ENCODE measurements around the gene COBLL1. TPM values are rescaled to one million over a fixed set of nuclear protein-coding genes. Genes with fewer than 3 reads are reported as not detected.

COBLL1 gene
- total RNA-seq, 2 donors from 2014 or later: 52.1 to 82.8 TPM

DNA sequence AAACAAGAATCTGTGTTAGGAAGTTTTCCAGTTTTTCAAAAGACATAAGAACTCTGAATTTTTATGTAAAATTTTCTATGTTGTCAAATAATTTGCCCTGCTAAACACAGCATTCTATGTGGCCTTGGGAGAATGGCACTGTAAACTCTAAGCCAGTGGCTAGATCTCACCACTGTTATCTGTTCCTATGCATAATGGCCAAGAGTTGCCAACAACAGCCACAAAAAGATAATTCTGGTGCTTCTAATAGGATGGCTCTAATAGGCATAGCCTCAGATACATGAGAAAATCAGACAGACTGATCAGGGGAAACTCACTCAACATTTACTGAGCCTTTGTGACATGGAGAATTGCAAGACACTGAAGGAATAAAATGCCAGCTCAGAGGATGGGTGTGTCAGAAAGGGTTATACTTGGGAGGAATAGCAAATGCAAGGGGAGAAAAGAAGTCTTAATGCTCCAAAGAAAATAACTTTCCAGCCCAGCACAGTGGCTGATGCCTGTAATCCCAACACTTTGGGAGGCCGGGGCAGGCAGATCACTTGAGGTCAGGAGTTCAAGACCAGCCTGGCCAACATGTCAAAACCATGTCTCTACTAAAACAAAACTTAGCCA, 63.7 kb downstream of the COBLL1 start:
- no peak overlapping the region for H3K27ac ChIP-seq
- H3K9me3 ChIP-seq: no peaks in the 10 kb centered on the region
- no peaks in the 10 kb centered on the region for H3K27me3 ChIP-seq (replicated peaks; ENCODE audit: insufficient read depth)
- no peak overlapping the region for H3K4me3 ChIP-seq
- H3K36me3 ChIP-seq: no peaks in the 10 kb centered on the region
- H3K4me1 ChIP-seq (replicated peaks): no peaks in the 10 kb centered on the region
- WGBS: 80% methylated on average over 1 of the region's 1 CpG
- no peak for DNase-seq (ENCODE audit: low spot score)
- TF ChIP-seq CTCF (IDR thresholded peaks at IDR 0.05) (no peak), POLR2AphosphoS5 (IDR thresholded peaks at IDR 0.05) (no peak), POLR2A (IDR thresholded peaks at IDR 0.05) (no peak)
- intact Hi-C loops (cut with DNase I): no loop called here

DNA sequence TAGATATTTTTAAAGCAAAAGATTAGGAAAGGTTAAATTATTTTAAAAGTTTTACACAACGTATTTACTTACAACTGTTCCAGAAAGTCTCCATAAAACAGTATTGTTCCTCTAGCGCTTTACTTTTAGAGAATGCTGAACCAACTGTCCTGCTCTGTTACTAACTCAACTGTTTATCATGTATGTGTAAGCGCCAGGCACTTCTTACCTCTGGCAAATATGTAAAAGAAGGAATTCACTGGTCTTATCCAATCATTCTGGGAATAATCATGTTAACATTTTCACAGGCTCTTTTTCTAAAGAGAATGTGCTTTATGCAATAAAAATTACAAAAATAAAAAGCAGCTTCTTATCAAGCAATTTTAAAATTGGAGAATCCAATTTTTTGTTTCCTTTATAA, 68.0 kb downstream of the COBLL1 start:
- TF ChIP-seq POLR2AphosphoS5 (IDR thresholded peaks at IDR 0.05): peak; percentile 18
- TF ChIP-seq POLR2A (IDR thresholded peaks at IDR 0.05): no peak
- no peaks in the 10 kb centered on the region for H3K4me1 ChIP-seq (replicated peaks)
- no peaks in the 10 kb centered on the region for H3K36me3 ChIP-seq
- H3K27ac ChIP-seq: no peak overlapping the region
- 51% methylated on average over 3 of the region's 3 CpGs for WGBS
- intact Hi-C loops (cut with DNase I): no loop called here
- no peak overlapping the region for H3K4me3 ChIP-seq
- H3K9me3 ChIP-seq: no peaks in the 10 kb centered on the region
- DNase-seq (ENCODE audit: low spot score): no peak
- H3K27me3 ChIP-seq (replicated peaks; ENCODE audit: insufficient read depth): no peaks in the 10 kb centered on the region

DNA sequence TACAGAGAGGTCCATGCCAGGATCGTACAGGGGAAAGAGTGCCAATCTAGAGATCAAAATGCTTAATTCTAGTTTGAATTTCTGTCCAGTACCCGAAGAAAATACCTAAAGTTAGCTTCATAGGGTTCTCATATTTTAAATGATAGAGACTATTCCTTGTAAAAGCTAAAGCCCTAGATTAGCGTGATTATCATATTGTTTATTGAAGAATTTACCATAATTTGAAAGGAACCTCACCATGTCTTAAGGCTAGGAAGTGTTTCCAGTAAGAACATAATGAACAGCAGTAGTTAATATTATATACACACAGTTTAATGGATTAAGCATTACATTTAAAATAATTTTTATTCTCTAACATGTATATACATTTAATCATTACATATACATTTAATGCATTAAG, 68.5 kb downstream of the COBLL1 start:
- WGBS: 83% methylated on average over 3 of the region's 3 CpGs

DNA sequence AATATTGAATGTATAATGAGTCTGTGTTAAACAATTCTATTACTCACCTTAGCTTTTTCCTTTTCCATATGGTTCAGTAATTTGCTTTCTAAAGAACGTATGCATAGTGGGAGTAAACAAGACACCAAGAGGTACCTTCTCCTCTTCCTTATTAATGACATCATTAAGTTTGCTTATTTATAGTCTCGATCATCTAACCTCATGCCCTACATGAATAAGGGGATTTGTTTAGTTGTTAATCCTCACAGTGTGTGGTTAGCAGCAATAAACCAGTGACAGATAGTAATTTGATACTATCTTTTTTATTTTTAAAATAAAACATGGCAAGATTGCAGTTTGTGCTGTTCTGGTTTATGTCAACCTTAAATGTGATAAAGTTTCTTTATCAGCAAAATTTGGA, 69.7 kb downstream of the COBLL1 start:
- Histone ChIP-seq H3K27ac (no peak overlapping the region), H3K27me3 (replicated peaks; ENCODE audit: insufficient read depth) (no peaks in the 10 kb centered on the region), H3K36me3 (no peaks in the 10 kb centered on the region), H3K4me3 (no peak overlapping the region), H3K9me3 (no peaks in the 10 kb centered on the region), H3K4me1 (replicated peaks) (no peaks in the 10 kb centered on the region)
- DNase-seq (ENCODE audit: low spot score): no peak
- intact Hi-C loops (cut with DNase I): no loop called here
- WGBS: 31% methylated on average over 2 of the region's 2 CpGs
- no peak for TF ChIP-seq CTCF (IDR thresholded peaks at IDR 0.05)
- TF ChIP-seq POLR2A (IDR thresholded peaks at IDR 0.05): no peak
- no peak for TF ChIP-seq POLR2AphosphoS5 (IDR thresholded peaks at IDR 0.05)

More for the DNA sequence above, 68.5 kb downstream of the COBLL1 start:
- Histone ChIP-seq H3K9me3 (no peaks in the 10 kb centered on the region), H3K36me3 (no peaks in the 10 kb centered on the region), H3K27me3 (replicated peaks; ENCODE audit: insufficient read depth) (no peaks in the 10 kb centered on the region), H3K4me1 (replicated peaks) (no peaks in the 10 kb centered on the region), H3K27ac (no peak overlapping the region), H3K4me3 (no peak overlapping the region)
- TF ChIP-seq CTCF (IDR thresholded peaks at IDR 0.05): no peak
- no peak for TF ChIP-seq POLR2AphosphoS5 (IDR thresholded peaks at IDR 0.05)
- no peak for TF ChIP-seq POLR2A (IDR thresholded peaks at IDR 0.05)
- no peak for DNase-seq (ENCODE audit: low spot score)
- intact Hi-C loops (cut with DNase I): no loop called here

- peak overlapping the region in 1 of 2 donors; percentile 28 for H3K27ac ChIP-seq
- TF ChIP-seq POLR2A (IDR thresholded peaks at IDR 0.05) (no peak), POLR2AphosphoS5 (IDR thresholded peaks at IDR 0.05) (no peak), CTCF (IDR thresholded peaks at IDR 0.05) (no peak)
- DNase-seq (ENCODE audit: low spot score): no peak
- no peak overlapping the region for H3K4me3 ChIP-seq
- intact Hi-C loops (cut with DNase I): no loop called here
- H3K27me3 ChIP-seq (replicated peaks; ENCODE audit: insufficient read depth): no peaks in the 10 kb centered on the region
- 70% methylated on average over 4 of the region's 4 CpGs for WGBS
- H3K4me1 ChIP-seq (replicated peaks): no peaks in the 10 kb centered on the region
- H3K36me3 ChIP-seq: no peaks in the 10 kb centered on the region
- H3K9me3 ChIP-seq: no peaks in the 10 kb centered on the region
Observed at GRCh38 chr2:164770421-164770916, 71.2 kb downstream of the COBLL1 start.
